ENCODE measurements around the gene NPAP1.

NPAP1 gene

GRCh38 chr15:24696842-24697241, 21.3 kb downstream of the NPAP1 start:
- TF ChIP-seq CTCF (IDR thresholded peaks at IDR 0.05; ENCODE audit: borderline replicate concordance, insufficient read depth, low read depth, low read length) = no peak
- no peak overlapping the region for H3K4me3 ChIP-seq (ENCODE audit: low read depth, low read length)

- no peak overlapping the region for H3K4me3 ChIP-seq (ENCODE audit: low read depth, low read length)
Measured at GRCh38 chr15:24718289-24719082, 42.9 kb downstream of the NPAP1 start.

GRCh38 chr15:24729760-24730159, 54.2 kb downstream of the NPAP1 start:
- H3K4me3 ChIP-seq (ENCODE audit: low read depth, low read length) = no peak overlapping the region
- TF ChIP-seq CTCF (IDR thresholded peaks at IDR 0.05; ENCODE audit: borderline replicate concordance, insufficient read depth, low read depth, low read length) = no peak

More at GRCh38 chr15:24718289-24719082, 42.9 kb downstream of the NPAP1 start:
- TF ChIP-seq CTCF (IDR thresholded peaks at IDR 0.05; ENCODE audit: borderline replicate concordance, insufficient read depth, low read depth, low read length) = no peak

All from GM12875 (cell line).